HG03039 (cell line): Measurements from ENCODE around the gene WBP2NL.
A peak's percentile ranks its signal among the peaks of the same experiment; 100 is the strongest.
"Not testable (repeated sequence)": the region's sequence is repeated elsewhere in the genome, so short reads cannot be mapped to it uniquely, and the experiment has no call there.

Experiments
- ATAC-seq: cut with Tn5 transposase; IDR thresholded peaks from one replicate; pipeline ENCODE4 v1.9.1; 2021; ENCODE audit warnings: mild to moderate bottlenecking, moderate library complexity; ENCODE audit not compliant: unreplicated experiment

Gene WBP2NL

DNA sequence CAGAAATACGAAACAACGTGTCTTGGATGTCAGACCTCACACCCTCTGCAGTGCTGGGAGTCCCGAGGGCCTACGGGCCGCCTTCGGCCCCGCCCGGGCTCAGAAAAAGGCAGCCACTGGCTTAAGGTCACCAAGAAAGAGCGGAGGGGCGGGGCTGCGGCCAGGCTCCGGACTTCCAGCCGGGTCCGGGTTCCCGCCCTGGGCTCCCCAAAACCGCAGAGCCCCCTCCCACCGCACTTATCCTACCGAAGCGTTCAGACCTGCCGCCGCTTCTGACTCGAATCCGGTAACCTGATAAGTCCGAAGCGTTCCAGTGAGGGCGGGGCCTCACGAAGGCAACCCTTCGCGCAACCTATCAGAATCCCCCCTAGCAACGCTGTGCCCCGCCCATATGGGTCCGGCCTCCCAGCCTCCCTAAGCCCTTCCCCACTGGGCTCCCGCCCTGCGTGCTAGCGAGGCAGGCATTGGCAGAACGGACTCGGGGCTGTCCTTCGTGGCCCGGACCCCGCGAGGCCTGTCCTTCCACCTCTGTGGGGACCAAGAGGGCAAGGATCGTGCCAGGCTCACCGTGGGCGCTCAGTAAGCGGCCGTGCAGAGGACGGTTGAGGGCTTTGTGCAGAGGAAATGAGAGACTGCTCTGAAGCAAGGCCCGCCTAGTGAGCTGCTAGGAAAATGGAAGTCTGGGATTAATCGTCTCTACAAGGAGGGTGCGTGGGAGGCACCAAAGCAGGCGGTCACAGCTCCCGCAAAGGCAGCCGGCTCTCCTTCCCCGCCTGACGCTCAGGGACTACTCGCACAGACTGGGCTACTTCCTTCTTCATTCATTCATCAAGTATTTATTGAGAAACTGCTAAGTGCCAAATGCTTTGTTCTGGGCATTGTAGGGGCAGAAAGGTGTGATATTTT, 72.2 kb downstream of the WBP2NL start, which contains the start of gene NAGA:
Gene NAGA (minus strand): TSS at position 296 of the 906 bp plus-strand sequence. CDS start 515 bp downstream, outside the sequence.
- peak; percentile 85 for ATAC-seq

- ATAC-seq: not testable (repeated sequence)
Measured at GRCh38 chr22:42071508-42071907, 72.9 kb downstream of the WBP2NL start.

GRCh38 chr22:42072606-42073330, 74.2 kb downstream of the WBP2NL start:
- no peak for ATAC-seq

GRCh38 chr22:42073621-42074041, 75.0 kb downstream of the WBP2NL start:
- ATAC-seq: no peak

DNA sequence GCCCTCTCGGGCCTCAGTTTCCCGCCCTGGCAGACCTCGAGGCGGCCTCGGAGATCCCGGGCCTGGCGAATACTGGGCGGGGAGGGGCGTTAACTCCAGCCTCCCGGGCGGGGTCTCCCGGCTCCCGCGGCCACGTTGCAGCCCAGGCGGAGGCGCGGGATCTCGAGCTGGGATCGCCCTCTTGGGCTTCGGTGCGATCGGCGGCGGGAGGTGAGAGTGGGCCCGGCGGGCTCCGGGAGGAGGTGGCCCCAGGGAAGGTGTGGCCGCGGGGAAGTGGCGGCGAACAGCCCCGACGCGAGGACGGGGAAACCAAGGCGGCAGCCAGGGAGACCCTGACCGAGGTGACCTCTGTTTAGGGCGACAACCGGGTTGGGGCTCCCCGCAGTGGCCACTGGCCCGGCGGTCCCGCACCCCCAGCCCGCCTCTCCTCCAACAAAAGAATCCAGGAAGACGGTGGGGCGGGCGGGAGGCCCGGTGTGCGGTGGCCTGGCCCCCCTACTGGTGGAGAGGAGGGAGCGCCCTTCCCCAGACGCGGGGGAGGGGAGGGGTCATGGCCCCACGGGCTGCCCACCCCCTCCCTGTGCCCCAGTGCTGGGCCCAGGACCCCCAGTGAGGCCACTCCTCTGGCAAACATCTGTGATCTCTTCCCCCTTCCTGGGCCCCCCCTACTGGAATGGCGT, 75.7 kb downstream of the WBP2NL start, which contains the start of gene PHETA2:
Gene PHETA2 (plus strand): TSS at position 117 of the 680 bp plus-strand sequence. CDS start 3,046 bp downstream, outside the sequence.
- ATAC-seq: no peak

DNA sequence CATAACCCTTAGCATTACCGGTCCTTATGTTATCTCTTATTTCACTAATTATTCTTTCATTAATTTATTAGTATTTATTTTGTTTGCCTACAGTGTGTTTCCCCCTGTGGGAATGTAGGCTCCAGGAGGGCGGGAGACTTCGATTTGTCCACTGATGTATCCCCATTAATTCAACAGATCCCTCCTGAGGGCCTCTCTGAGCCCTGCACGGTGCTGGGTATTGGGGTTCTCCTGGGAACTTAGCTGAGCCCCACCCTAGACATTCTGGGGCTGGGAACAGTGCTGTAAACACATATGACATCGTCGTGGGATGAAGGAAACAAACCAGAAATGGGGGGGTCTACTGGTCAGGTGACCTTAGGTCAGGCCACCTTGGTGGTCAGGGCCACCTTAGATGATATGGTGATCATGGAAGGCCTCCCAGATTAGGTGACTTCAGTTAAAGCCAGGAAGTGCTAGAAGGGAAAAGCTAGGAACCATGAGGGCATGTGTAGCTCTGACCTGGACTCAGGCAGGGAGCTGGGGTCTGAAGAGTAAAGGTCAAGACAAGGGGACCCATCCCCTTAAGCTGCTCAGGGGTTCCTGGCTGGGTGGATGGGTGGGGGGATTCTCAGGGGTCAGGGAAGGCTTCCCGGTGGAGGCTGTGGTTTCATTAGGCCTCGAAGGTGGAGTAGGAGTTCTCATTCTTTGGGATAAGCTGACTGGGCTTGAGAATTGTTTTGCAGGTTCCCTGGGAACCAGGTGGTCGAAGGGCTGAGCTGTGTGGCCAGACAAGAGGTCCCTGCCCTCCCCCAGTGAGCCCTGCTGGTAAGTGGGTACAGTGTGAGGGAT, 76.5 kb downstream of the WBP2NL start:
- ATAC-seq: no peak

- no peak for ATAC-seq
Measured at GRCh38 chr22:42076764-42077485, 78.3 kb downstream of the WBP2NL start.

DNA sequence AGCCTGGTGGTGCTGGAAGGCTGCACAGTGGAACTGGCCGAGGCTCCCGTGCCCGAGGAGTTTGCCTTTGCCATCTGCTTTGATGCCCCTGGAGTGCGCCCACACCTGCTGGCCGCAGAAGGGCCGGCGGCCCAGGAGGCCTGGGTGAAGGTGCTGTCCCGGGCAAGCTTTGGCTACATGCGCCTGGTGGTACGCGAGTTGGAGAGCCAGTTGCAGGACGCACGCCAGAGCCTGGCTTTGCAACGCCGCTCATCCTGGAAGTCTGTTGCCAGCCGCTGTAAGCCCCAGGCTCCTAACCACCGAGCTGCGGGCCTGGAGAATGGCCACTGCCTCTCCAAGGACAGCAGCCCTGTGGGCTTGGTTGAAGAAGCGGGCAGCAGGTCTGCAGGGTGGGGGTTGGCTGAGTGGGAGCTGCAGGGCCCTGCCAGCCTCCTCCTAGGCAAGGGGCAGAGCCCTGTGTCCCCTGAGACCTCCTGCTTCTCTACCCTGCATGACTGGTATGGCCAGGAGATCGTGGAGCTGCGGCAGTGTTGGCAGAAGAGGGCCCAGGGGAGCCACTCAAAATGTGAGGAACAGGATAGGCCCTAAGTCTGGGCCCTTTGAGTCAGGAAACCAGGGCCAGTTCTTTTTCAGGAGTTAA, 79.0 kb downstream of the WBP2NL start:
- ATAC-seq: no peak
